Stimulated activated CD4-positive, alpha-beta T cell treated with anti-CD3 and anti-CD28 coated beads, TNF-alpha, amount 100 ng/mL, for 48 hours (primary cell): ENCODE data around the gene TBXT.
"Not testable (repeated sequence)": the region's sequence is repeated elsewhere in the genome, so short reads cannot be mapped to it uniquely, and the experiment has no call there.

Source experiments
- DNase-seq, 3 donors: peaks; one replicate each; pipeline ENCODE4 v3.0.0-alpha.2; 2020; ENCODE audit warnings: low read depth in 3 of 3

Gene TBXT

GRCh38 chr6:166167801-166168615 is at the start of gene TBXT:
TSS of gene TBXT (minus strand) at chr6:166167851. CDS start at chr6:166167591, 260 bp downstream.
- no peak for DNase-seq

GRCh38 chr6:166207284-166207561 is 39.6 kb upstream of the TBXT start:
- DNase-seq, result no peak

DNA sequence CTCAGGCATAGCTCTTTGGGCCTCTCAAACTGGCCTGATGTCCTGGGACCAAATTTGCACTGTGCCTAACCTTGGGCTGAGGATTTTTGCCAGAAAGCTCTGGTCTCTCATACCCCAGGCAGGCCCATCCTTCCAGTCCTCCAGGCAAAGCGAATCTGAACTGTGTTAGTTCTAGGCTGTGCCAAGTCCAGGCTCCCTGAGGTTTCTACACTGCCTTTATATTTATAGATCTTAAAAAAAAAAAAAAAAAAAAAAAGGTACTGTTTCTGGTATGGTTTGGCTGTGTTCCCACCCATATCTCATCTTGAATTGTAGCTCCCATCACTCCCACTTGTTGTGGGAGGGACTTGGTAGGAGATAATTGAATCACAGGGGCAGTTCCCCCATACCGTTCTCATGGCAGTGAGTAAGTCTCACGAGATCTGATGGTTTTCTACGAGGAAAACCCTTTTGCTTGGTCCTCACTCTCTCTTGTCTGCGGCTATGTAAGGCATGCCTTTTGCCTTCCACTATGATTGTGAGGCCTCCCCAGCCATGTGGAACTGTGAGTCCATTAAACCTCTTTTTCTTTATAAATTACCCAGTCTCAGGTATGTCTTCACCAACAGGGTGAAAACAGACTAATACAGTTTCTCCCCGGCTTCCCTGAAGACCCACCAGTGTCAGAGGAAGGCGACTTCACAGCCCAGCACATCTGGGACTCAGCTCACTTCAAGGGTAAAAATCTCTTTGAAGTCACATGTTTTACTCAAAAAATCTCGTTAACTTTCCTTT is 39.0 kb upstream of the TBXT start:
- DNase-seq, result no peak

GRCh38 chr6:166206066-166206465 is 38.4 kb upstream of the TBXT start:
- no peak for DNase-seq

GRCh38 chr6:166204852-166205650 is 37.4 kb upstream of the TBXT start:
- DNase-seq, result no peak

DNA sequence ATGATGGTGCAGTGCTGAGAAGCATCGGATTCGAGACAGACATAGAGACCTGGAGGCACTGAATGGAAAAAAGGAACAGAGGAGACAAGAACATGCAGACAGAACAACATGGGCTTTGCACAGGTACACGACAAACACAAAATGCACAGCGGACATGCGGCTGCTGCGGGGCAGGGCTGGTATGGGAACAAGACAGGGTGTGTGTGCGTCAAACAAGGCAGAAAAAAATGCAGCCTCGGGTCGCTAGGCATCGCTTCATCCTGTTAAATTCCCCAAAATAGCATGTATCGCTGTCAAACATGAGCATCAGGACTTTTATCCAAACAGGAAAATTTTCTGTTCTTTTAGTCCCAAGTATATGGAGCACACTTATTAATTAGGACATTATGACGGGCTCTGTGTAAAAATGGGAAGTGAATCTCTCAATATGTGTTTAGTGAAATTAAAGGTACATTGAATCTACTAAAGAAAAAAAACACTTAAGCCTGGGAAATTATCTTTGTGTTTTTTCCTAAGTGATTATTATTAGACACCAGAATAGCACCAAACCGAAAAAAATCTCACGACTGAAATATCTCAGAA is 36.1 kb upstream of the TBXT start:
- DNase-seq, result no peak

DNA sequence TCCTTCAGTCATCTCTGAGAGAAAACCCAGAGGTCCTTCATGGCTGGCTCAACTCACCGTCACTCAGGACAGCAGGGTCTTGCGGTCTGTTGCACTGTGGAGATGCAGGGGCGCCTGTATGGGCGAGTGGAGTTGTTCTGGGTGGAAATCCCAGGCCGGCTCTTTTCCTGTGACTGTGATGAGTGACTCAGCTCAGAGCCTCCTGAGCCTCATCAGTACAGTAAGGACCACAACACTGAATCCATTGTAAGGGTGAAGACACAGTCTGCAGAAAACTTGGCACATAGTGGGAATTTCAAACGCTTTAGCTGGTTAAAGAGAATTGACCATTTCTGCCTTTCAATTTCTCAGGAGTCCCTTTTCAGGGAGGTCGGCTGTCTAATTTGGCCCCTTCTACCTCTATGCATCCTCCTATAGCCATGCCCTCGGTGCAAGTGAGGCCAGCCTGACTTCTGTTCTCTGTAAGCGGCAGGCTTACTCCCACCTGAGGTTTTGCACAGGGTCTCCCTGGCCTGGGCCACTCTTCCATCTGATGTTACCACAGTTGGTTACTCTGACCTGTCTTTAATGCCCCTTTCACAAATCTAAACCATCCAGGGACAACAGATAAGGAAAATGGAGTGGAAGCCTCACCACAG is 35.5 kb upstream of the TBXT start:
- DNase-seq, result no peak

DNA sequence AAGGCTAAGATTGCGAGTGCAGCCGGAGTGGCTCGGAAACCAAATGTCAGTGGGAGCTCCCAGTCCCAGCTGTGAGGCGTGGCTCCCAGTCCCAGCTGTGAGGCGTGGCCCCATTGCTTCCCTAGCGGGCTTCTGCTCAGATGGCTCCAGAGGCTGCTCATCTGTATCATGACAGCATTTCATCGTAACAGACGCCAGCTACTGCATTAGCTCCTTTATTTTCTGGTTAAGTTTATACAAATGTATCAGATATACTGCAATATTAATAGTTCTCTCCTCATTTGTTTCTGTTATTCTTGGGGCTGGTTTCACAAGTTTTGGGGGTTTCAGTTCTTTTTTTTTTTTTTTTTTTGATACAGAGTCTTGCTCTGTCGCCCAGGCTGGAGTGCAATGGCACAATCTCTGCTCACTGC is 34.7 kb upstream of the TBXT start:
- no peak for DNase-seq

DNA sequence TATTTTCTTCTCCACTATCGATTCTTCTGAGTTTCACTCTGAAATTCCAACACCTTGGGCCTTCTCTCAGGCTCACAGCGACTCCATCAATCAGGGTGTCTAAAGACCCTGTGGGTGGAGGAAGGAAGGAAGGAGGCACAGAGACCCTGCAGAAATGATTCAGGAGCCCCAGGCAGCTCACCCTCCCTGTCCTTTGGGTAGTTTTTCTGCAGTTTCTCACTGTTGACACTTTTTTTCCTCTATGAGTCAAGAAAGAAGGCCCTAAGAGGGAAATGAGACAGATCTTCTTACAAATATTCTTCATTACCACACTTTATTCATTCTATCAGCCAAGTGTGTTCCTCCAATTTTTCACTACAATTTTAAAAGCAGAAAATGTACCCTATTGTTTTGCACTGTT is 34.2 kb upstream of the TBXT start:
- no peak for DNase-seq

- DNase-seq, result no peak
These were observed 29.7 kb upstream of the TBXT start for GRCh38 chr6:166197361-166197760.

DNA sequence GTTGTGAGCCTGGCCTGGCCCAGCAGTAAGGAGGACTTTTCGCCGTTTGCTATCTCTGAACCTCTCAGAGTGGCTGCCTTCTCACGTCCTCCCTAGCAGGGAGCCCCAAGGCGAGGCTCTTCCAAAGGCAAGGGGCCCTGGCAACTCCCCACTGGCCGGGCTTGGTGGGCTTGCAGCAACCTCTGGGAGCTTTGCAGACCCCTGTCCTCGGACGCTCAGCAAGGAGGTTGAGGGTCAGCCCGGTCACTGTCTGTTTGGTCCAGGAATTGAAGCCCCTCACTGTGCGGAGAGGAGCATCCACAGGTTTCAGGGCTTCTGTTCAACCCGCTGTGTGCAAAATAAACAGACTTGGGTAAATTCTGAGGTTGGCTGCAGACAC is 28.2 kb upstream of the TBXT start:
- DNase-seq, result no peak

GRCh38 chr6:166194914-166195859 is 27.5 kb upstream of the TBXT start:
- DNase-seq, result no peak

GRCh38 chr6:166192557-166192956 is 24.9 kb upstream of the TBXT start:
- no peak for DNase-seq

DNA sequence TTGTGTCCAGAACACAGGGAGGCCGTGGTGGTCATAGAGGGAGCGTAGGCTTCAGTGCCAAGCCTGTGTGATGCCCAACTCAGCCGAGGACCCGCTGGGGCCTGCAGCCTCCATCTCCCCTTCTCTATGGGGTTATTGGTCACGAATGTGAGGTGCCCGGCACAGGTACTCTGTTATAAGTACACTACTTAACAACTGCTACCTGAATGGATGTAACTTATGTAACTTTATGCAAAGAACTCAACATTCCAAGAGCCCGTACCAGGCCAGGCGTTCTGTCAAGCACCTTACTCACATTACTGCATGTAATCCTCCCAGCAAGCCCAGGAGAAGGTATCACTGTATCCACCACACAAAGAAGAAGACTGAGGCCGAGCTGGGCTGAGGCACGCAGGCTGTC is 24.5 kb upstream of the TBXT start:
- no peak for DNase-seq

- DNase-seq, result no peak
These were observed 12.1 kb upstream of the TBXT start for GRCh38 chr6:166179704-166180103.

DNA sequence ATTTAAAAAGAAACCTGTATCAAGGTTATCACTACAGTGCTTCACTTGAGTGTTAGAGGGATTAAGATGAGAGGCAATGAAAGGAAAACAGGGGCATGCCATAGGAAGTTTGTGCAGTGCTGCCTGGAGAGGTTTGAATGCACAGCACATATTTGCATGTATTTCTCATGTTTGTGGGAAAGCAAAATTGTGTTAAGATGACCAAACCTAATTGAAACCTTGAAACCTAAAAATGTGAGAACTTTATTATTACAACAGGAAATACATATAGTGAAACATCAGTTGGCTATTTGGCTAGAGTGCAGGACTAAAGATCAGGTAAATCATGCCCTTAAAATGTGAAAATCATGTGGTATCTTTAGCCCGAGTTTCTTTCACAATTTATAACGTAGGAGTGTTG is 8.5 kb upstream of the TBXT start:
- no peak for DNase-seq

DNA sequence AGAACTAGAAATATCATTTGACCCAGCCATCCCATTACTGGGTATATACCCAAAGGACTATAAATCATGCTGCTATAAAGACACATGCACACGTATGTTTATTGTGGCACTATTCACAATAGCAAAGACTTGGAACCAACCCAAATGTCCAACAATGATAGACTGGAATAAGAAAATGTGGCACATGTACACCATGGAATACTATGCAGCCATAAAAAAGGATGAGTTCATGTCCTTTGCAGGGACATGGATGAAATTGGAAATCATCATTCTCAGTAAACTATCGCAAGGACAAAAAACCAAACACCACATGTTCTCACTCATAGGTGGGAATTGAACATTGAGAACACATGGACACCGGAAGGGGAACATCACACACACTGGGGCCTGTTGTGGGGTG is 7.4 kb upstream of the TBXT start:
- not testable (repeated sequence) for DNase-seq

DNA sequence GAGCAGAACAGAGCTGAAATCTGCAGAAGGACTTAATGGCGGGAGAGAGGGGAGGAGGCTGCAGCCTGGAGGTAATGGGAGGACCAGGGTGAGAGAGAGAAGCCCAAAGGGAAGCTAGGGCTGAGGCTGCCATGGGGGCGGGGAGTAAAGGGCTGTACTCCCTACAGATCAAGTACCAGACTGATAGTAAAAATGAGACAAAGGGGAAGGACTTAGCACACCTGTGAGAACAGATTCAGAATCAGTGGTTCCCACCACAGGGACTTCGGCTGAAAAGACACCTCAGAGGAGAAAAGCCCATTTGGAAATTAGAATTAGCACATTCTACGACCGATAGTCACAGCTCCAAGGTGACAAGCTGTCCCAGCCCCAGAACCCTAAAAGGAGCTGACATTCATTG is 6.4 kb upstream of the TBXT start:
- DNase-seq, result no peak

DNA sequence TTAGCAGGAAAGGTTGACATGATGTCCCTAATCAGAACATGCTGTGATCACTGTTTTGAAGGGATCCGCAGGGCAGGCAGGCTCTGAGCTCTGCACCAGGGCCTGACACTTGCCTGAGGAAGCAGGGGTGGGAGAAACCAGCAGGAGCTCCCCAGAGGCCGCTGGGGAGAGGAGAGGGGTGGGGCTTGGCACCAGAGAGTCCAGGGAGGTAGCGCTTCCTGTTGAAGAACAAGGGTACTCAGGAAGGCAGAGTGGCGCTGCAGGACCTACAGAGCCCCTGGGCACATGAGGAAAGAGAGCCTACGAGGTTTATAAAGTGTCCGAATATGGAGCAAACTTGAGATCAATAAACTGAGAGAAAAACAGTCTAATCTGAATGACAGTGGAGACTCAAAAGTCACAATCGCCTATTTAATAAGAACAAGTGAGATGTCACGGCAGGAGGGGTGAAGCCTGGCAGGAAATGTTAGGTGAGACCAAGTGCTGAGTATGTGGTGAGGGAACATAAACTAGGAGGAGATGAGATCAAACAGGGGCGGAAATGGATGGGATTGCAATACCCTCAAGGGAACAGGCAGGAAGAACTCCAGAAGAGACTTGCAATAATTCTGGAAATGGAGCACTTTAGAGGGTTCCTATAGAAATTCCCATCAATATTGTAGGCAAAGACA is 5.8 kb upstream of the TBXT start:
- no peak for DNase-seq

DNA sequence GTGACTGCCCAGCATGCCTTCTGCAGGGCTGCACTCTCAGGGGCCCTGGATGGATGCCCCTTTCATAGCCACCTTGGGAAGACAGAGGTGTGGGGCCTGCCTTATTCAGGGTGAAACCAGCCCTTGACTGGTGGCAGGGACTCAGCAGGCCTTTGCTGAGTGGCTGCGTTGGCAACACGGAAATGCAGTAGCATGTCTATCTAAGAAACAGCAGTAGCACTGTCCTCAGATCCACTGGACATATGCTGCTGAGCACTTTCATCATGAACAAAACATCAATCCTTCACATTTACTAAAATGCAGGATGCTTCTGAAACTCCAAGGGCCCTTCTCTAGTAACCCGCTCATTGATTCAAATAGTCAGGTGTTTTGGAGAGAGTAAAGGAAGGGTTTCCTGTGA is 4.9 kb upstream of the TBXT start:
- DNase-seq, result no peak
